ENCODE data around the gene ASS1. TPM values are rescaled to one million over a fixed set of nuclear protein-coding genes. Genes with fewer than 3 reads are reported as not detected.

The ASS1 gene
- total RNA-seq, 1 donor from 2014 or later: 1.9 TPM

- intact Hi-C loops (cut with micrococcal nuclease): no loop called here
Measured at GRCh38 chr9:130452835-130453234, 8.1 kb downstream of the ASS1 start.

GRCh38 chr9:130453487-130453886, 8.7 kb downstream of the ASS1 start:
- intact Hi-C loops (cut with micrococcal nuclease): no loop called here

- intact Hi-C loops (cut with micrococcal nuclease): no loop called here
Measured at GRCh38 chr9:130454096-130454811, 9.5 kb downstream of the ASS1 start.

GRCh38 chr9:130454812-130455325, 10.1 kb downstream of the ASS1 start:
- intact Hi-C loops (cut with micrococcal nuclease): no loop called here

GRCh38 chr9:130458027-130458803, 13.5 kb downstream of the ASS1 start:
- intact Hi-C loops (cut with micrococcal nuclease): no loop called here

GRCh38 chr9:130458804-130459067, 14.0 kb downstream of the ASS1 start:
- intact Hi-C loops (cut with micrococcal nuclease): no loop called here

- intact Hi-C loops (cut with micrococcal nuclease): no loop called here
Measured at GRCh38 chr9:130459151-130459550, 14.4 kb downstream of the ASS1 start.

- intact Hi-C loops (cut with micrococcal nuclease): no loop called here
Measured at GRCh38 chr9:130459941-130460669, 15.3 kb downstream of the ASS1 start.

GRCh38 chr9:130461218-130461630, 16.5 kb downstream of the ASS1 start:
- intact Hi-C loops (cut with micrococcal nuclease): loop anchor here (1.0 kb wide), 1 partner anchor 221 kb away; no protein-coding TSS in a partner anchor

GRCh38 chr9:130461731-130462130, 17.0 kb downstream of the ASS1 start:
- intact Hi-C loops (cut with micrococcal nuclease): loop anchor here (1.0 kb wide), 1 partner anchor 221 kb away; no protein-coding TSS in a partner anchor

- intact Hi-C loops (cut with micrococcal nuclease): no loop called here
Measured at GRCh38 chr9:130462685-130463540, 18.2 kb downstream of the ASS1 start.

- intact Hi-C loops (cut with micrococcal nuclease): no loop called here
Measured at GRCh38 chr9:130463763-130464745, 19.3 kb downstream of the ASS1 start.

- intact Hi-C loops (cut with micrococcal nuclease): no loop called here
Measured at GRCh38 chr9:130465383-130466096, 20.8 kb downstream of the ASS1 start.

- intact Hi-C loops (cut with micrococcal nuclease): no loop called here
Measured at GRCh38 chr9:130466537-130467217, 21.9 kb downstream of the ASS1 start.

- intact Hi-C loops (cut with micrococcal nuclease): no loop called here
Measured at GRCh38 chr9:130467316-130467715, 22.6 kb downstream of the ASS1 start.

GRCh38 chr9:130468566-130468965, 23.8 kb downstream of the ASS1 start:
- intact Hi-C loops (cut with micrococcal nuclease): no loop called here

GRCh38 chr9:130470269-130470668, 25.5 kb downstream of the ASS1 start:
- intact Hi-C loops (cut with micrococcal nuclease): no loop called here

- intact Hi-C loops (cut with micrococcal nuclease): no loop called here
Measured at GRCh38 chr9:130470950-130471349, 26.2 kb downstream of the ASS1 start.

Data from T-helper 2 cell treated with Interferon-gamma antibody and Interleukin-4, amounts not matched to agents 100 ng/mL and 5 ng/mL, for 36 hours (primary cell).